Heart right ventricle (tissue), 16 donors: ENCODE data around the gene ZNF385B. TPM values are rescaled to one million over a fixed set of nuclear protein-coding genes. Genes with fewer than 3 reads are reported as not detected.
A peak's percentile ranks its signal among the peaks of the same experiment; 100 is the strongest.

Experiments
- ATAC-seq, 8 donors: fragments of 200-7000 bp; cut with Tn5 transposase; one replicate each; pipeline ENCODE4 v1.9.1; 2020; ENCODE audit warnings: mild to moderate bottlenecking in 8 of 8, moderate library complexity in 8 of 8, moderate number of reproducible peaks in 1 of 8
- DNase-seq, 2 donors: peaks; one replicate each; pipeline ENCODE4 v3.0.0-alpha.2; 2020
- H3K27ac ChIP-seq, 10 donors: fragments of 200-600 bp; sonication (generic) in 2 of 10; one replicate each; pipeline versions ENCODE4 v1.5.0 to v1.8.0; 2020 to 2022; ENCODE audit warnings: mild to moderate bottlenecking in 3 of 10
- H3K27me3 ChIP-seq, 7 donors: fragments of 200-600 bp; one replicate each; pipeline ENCODE4 v1.8.0; 2021 to 2022; ENCODE audit warnings: mild to moderate bottlenecking in 2 of 7
- H3K36me3 ChIP-seq, 9 donors: fragments of 200-600 bp; sonication (generic) in 1 of 9; one replicate each; pipeline versions ENCODE4 v1.5.0 to v1.8.0; 2020 to 2022; ENCODE audit warnings: mild to moderate bottlenecking in 2 of 9
- H3K4me1 ChIP-seq, 9 donors: fragments of 200-600 bp; sonication (generic) in 1 of 9; one replicate each; pipeline versions ENCODE4 v1.5.0 to v1.8.0; 2020 to 2022; ENCODE audit warnings: mild to moderate bottlenecking in 4 of 9
- H3K4me3 ChIP-seq, 10 donors: fragments of 200-600 bp; sonication (generic) in 2 of 10; one replicate each; pipeline versions ENCODE4 v1.5.0 to v1.8.0; 2020 to 2022; ENCODE audit warnings: mild to moderate bottlenecking in 7 of 10, moderate library complexity in 2 of 10
- H3K9me3 ChIP-seq, 11 donors: fragments of 200-600 bp in 10 of 11; sonication (generic) in 2 of 11; one replicate each; pipeline versions ENCODE4 v1.5.0 to v1.8.0; 2013 to 2022; ENCODE audit warnings: mild to moderate bottlenecking in 2 of 11, control low read depth in 1 of 11, moderate library complexity in 1 of 11
- CTCF ChIP-seq, 9 donors: fragments of 200-600 bp; sonication (generic) in 2 of 9; IDR thresholded peaks; one replicate each; pipeline versions ENCODE4 v1.5.0 to v1.8.0; 2021 to 2022; ENCODE audit warnings: antibody characterized with exemption in 9 of 9, mild to moderate bottlenecking in 5 of 9, moderate library complexity in 1 of 9
- WGBS, 2 donors: extraction: QIAGEN DNeasy Blood & Tissue Kit; methylation state at CpG; one replicate each; pipeline ENCODE4 v1.1.7; 2013; ENCODE audit warnings: inconsistent platforms in 1 of 2; 5-methylcytosine and 5-hydroxymethylcytosine counted together
- intact Hi-C, 10 donors: fragments of 100-400 bp; cut with DNase I; formaldehyde crosslinking; loops; one replicate each; pipeline versions ENCODE4 v1.11.1 to v1.14.2; 2022
- polyA plus RNA-seq, 2 donors: library from polyadenylated mRNA; stranded (reverse); fragments of 200-250 nt; gene quantifications; one replicate each; pipeline ENCODE4 v1.2.3, GENCODE V29; 2013
- total RNA-seq, 10 donors: library from RNA; stranded (reverse); fragmentation: NEBNext Ultra II Directional in 3 of 10; extraction: Animal tissue kit (Norgen Biotek cat#: 25700) in 3 of 10; gene quantifications; one replicate each; pipeline versions ENCODE4 v1.2.1 to v1.2.4, GENCODE V29; 2021 to 2023
- donor health status: Arrhythmogenic right ventricular cardiomyopathy.
- donor health status: ischemic (EF 13 %, LVEDD 7.1; RV severe dilation, severe dysfunction).
- donor health status: healthy with polysubstance abuse.
- donor health status: DM: no; HTN: yes; CAD: no.
- donor health status: DM: no; HTN: no; CAD: no.
- donor health status: ischemic (EF 25% LVEDD 6.9; RV normal size, moderate dysfunction).
- donor health status: ischemic (EF 25% LVEDD 5.7; RV mildly dilated, moderate dysfunction).
- donor health status: healthy.
- donor health status: DM: yes; HTN: yes; CAD: no.
- donor health status: Ischemic cardiomyopathy.
- donor health status: ischemic (EF 35%, LVEDD 5.7; RV mildly dilated, moderate dysfunction).
- donor health status: nonischemic (EF 11% LVEDD 7.7; RV severe dilation, severe dysfunction).
- donor health status: DM: yes; HTN: yes; CAD: no.
- donor health status: PGD.
- donor health status: ischemic (EF 29% LVEDD 5.4; RV normal size, mild dysfunction).
- donor health status: nonischemic (EF 23%, LVEDD 6.1; RV moderate dilation, normal function).

ZNF385B gene
- total and polyA plus RNA-seq, 12 donors: 0.19 to 19.7 (median 1.7) TPM

DNA sequence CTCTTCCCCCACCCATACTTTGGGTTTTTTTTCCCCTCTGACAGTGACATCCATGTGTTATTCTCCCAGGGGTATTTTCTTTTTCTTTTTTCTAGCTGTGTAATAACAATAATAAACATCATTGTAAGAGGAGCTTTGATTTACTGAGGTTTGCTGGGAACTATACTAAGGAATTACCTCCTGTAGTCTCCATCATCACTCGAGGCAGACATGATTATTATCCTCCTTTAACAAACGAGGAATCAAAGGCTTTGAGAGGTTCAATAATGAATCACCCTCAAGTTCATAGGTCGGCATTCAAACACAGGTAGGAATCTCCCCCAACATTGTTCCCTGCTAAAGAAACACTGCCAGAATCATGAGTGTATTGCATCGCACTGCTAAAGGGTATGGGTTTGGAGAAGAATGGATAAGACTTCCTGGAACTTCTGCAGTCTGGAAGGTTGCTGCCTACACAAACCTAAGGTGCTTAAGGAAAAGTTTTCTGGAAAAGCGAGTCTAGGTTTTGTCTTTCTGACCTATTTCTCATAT is 336.5 kb downstream of the ZNF385B start:
- Histone ChIP-seq H3K4me3 (no peak overlapping the region), H3K9me3 (no peaks in the 10 kb centered on the region), H3K36me3 (no peaks in the 10 kb centered on the region), H3K27ac (no peak overlapping the region), H3K27me3 (no peaks in the 10 kb centered on the region), H3K4me1 (no peaks in the 10 kb centered on the region)
- 69 to 70% methylated on average over 5 of the region's 5 CpGs for WGBS, 2 donors
- ATAC-seq (peak in 1 of 8 donors; percentile 37), DNase-seq (no peak)
- intact Hi-C loops: no loop called here
- TF ChIP-seq CTCF (IDR thresholded peaks at IDR 0.05): no peak

DNA sequence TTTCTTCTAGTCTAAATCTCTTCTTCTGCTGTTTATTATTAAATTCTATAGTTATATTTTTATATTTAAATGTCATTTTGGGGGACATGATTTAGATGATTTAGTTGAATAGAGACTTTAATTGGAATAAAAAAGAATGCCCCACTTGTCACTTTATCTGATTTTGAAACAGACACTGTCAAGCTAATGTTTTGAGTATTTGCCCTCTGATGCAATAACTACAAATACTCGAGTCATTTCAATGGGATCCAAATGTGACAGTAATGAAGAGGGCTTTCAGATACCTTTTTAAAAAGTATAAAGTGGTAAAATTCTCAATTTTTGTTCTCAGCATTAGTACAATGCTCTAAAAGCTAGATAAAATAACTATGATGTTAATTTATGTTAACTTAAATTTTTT is 339.5 kb downstream of the ZNF385B start:
- intact Hi-C loops: no loop called here
- 54 to 65% methylated on average over 1 of the region's 1 CpG for WGBS, 2 donors

DNA sequence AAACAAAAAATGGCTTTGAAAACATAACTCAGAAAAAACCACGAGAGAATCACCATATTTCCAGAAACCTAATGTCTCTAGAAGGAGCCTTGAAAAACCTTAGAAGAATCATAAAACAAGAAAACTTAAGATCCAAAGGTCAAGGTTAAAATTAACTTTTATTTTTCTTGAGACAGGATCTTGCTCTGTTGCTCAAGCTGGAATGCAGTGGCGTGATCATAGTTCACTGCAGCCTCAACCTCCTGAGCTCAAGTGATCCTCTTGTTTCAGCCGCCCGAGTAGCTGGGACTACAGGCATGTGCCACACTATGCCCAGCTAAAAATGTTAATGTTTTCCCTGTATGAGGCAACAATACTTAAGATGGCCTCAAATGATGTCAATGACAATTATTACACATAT is 342.6 kb downstream of the ZNF385B start:
- Histone ChIP-seq H3K27ac (no peak overlapping the region), H3K4me1 (no peaks in the 10 kb centered on the region), H3K9me3 (peaks cover 0 to 9% (median 0%) of the 10 kb centered on the region in 11 donors), H3K4me3 (no peak overlapping the region), H3K27me3 (no peaks in the 10 kb centered on the region), H3K36me3 (no peaks in the 10 kb centered on the region)
- TF ChIP-seq CTCF (IDR thresholded peaks at IDR 0.05): no peak
- no peak for DNase-seq
- intact Hi-C loops: no loop called here
- 74 to 91% methylated on average over 4 of the region's 4 CpGs for WGBS, 2 donors
- no peak for ATAC-seq

More for the DNA sequence above, 339.5 kb downstream of the ZNF385B start:
- Histone ChIP-seq H3K27ac (no peak overlapping the region), H3K36me3 (no peaks in the 10 kb centered on the region), H3K4me1 (no peaks in the 10 kb centered on the region), H3K4me3 (no peak overlapping the region), H3K9me3 (no peaks in the 10 kb centered on the region), H3K27me3 (no peaks in the 10 kb centered on the region)
- no peak for TF ChIP-seq CTCF (IDR thresholded peaks at IDR 0.05)
- no peak for DNase-seq
- ATAC-seq: no peak

GRCh38 chr2:179513181-179513580 is 348.2 kb downstream of the ZNF385B start:
- H3K4me1 ChIP-seq: no peaks in the 10 kb centered on the region
- no peak for DNase-seq
- peaks cover 0 to 11% (median 0%) of the 10 kb centered on the region in 11 donors for H3K9me3 ChIP-seq
- H3K4me3 ChIP-seq: no peak overlapping the region
- WGBS, 2 donors: 85 to 94% methylated on average over 1 of the region's 1 CpG
- intact Hi-C loops: no loop called here
- TF ChIP-seq CTCF (IDR thresholded peaks at IDR 0.05): no peak
- no peaks in the 10 kb centered on the region for H3K36me3 ChIP-seq
- no peak overlapping the region for H3K27ac ChIP-seq
- ATAC-seq: no peak
- no peaks in the 10 kb centered on the region for H3K27me3 ChIP-seq
